ENCODE data around the gene CDK9.

Gene CDK9

DNA sequence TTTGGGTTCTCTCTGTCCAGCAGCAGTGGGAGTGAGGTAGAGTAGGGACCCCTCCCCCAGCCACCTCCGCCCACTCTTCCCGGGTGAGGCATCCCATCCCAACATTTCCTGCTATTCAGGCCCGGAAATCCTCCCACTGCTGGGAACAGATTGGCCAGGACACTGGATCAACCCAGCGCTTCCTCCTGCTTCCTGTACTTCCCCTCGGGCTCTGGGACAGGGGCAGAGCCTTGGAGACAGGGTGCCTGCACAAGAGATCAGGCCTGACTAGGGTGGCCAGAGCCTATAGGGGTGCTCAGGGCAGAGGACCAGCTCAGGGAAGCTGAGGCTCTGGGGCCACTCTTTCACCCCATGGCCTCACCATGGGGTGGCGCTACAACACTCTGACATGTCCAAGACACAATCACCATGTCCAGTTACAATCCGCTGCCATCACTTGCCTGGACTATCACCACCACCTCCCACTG is 21.9 kb upstream of the CDK9 start:
- Histone ChIP-seq H2AFZ (ENCODE audit: low read length, unreplicated experiment) (no peak overlapping the region), H3K27ac (ENCODE audit: low read depth, low read length) (no peak overlapping the region), H3K4me1 (ENCODE audit: control insufficient read depth, insufficient read depth, low read length, unreplicated experiment) (peaks cover 4% of the 10 kb centered on the region), H3K4me3 (ENCODE audit: low read depth, low read length) (no peak overlapping the region), H3K27me3 (ENCODE audit: insufficient read depth, low read length) (no peaks in the 10 kb centered on the region), H3K79me2 (ENCODE audit: control insufficient read depth, insufficient read depth, low read length, unreplicated experiment) (no peaks in the 10 kb centered on the region), H3K36me3 (ENCODE audit: insufficient read depth, low read length) (no peaks in the 10 kb centered on the region)

DNA sequence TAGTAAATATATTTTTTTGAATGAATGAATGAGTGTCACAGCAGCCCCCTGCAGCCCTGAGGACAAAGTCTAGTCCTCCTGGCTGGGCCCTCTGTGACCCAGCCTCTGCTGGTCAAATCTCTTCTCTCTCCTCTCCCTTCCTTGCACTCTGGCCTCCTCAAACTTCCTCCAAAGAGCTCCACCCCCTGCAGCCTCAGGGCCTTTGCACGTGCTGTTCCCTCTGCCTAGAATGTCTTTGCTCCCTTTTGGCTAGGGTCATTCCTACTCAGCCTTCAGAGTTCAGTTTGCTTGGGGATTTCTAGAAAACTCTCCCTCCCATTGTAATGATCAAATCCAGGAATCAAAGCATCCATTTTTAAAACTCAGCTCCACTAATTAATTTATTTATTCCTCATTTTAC is 20.4 kb upstream of the CDK9 start:
- H3K27ac ChIP-seq (ENCODE audit: low read depth, low read length), result no peak overlapping the region
- peaks cover 5% of the 10 kb centered on the region for H3K4me1 ChIP-seq (ENCODE audit: control insufficient read depth, insufficient read depth, low read length, unreplicated experiment)
- no peak overlapping the region for H3K4me3 ChIP-seq (ENCODE audit: low read depth, low read length)
- no peaks in the 10 kb centered on the region for H3K79me2 ChIP-seq (ENCODE audit: control insufficient read depth, insufficient read depth, low read length, unreplicated experiment)
- no peaks in the 10 kb centered on the region for H3K36me3 ChIP-seq (ENCODE audit: insufficient read depth, low read length)
- H2AFZ ChIP-seq (ENCODE audit: low read length, unreplicated experiment), result no peak overlapping the region
- H3K27me3 ChIP-seq (ENCODE audit: insufficient read depth, low read length), result no peaks in the 10 kb centered on the region

DNA sequence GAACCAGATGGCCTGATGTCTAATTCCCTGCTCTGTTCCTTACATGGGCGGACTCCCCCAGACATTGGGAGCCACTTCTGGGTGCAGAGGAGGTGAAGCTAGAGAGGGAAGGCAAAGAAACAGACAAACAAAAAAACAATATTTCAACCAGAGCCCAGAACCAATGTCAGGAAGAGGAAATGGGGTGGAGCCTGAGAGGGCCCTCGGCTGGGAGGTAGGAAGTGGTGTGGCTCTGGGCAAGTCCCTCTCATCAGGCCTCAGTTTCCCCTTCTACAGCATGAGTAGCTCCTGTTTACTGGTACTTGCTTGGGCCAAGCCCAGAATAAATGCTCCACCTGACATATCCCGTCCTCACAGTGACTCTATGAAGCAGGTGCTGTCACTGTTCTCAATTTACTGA is 18.4 kb upstream of the CDK9 start:
- H3K27ac ChIP-seq (ENCODE audit: low read depth, low read length), result no peak overlapping the region
- no peak overlapping the region for H3K4me3 ChIP-seq (ENCODE audit: low read depth, low read length)
- H3K79me2 ChIP-seq (ENCODE audit: control insufficient read depth, insufficient read depth, low read length, unreplicated experiment), result no peaks in the 10 kb centered on the region
- peaks cover 10% of the 10 kb centered on the region for H3K4me1 ChIP-seq (ENCODE audit: control insufficient read depth, insufficient read depth, low read length, unreplicated experiment)
- no peaks in the 10 kb centered on the region for H3K27me3 ChIP-seq (ENCODE audit: insufficient read depth, low read length)
- H3K36me3 ChIP-seq (ENCODE audit: insufficient read depth, low read length), result no peaks in the 10 kb centered on the region
- no peak overlapping the region for H2AFZ ChIP-seq (ENCODE audit: low read length, unreplicated experiment)

DNA sequence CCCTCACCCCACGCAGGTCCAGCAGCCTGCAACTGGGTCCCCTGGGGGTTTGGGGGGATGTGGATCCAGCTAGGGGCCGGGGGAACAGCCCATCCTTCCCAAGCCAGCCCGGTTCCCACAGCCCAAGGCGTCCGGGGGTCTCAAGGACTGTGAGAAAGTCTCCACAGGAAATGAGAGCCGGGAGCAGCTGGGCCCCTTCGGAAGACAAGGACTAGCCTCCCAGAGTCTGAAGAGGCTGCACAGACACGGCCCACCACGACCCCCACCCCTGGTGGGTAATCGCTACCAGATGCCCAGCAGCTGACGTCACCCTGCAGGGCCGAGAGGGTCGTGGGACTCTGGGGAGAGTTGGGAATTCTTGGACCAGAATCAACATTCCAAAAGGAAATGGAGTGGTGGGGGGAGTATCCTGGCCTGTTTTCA is 17.9 kb upstream of the CDK9 start:
- H3K79me2 ChIP-seq (ENCODE audit: control insufficient read depth, insufficient read depth, low read length, unreplicated experiment), result no peaks in the 10 kb centered on the region
- no peak overlapping the region for H3K4me3 ChIP-seq (ENCODE audit: low read depth, low read length)
- H3K27ac ChIP-seq (ENCODE audit: low read depth, low read length), result no peak overlapping the region
- peaks cover 10% of the 10 kb centered on the region for H3K4me1 ChIP-seq (ENCODE audit: control insufficient read depth, insufficient read depth, low read length, unreplicated experiment)
- no peak overlapping the region for H2AFZ ChIP-seq (ENCODE audit: low read length, unreplicated experiment)
- H3K27me3 ChIP-seq (ENCODE audit: insufficient read depth, low read length), result no peaks in the 10 kb centered on the region
- no peaks in the 10 kb centered on the region for H3K36me3 ChIP-seq (ENCODE audit: insufficient read depth, low read length)

DNA sequence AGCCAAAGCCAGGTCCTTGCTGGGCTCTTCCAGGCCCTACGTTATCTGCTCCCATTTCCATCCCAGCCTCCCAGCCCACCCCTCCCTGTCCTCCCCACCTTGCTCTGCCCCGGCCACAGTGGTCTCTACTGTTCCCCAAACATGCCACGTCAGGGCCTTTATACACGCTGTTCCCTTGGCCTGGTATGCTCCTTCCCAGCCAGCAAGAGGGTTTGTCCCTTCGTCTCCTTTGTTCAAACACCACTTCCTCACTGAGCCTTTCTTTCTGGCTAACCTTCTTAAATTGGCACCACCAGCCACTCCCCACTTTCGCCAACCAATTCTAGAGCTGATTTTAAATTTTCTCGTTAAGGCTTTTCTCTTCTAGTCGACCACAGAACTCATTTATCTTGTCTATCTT is 17.1 kb upstream of the CDK9 start:
- H3K27me3 ChIP-seq (ENCODE audit: insufficient read depth, low read length), result no peaks in the 10 kb centered on the region
- no peak overlapping the region for H2AFZ ChIP-seq (ENCODE audit: low read length, unreplicated experiment)
- H3K4me3 ChIP-seq (ENCODE audit: low read depth, low read length), result no peak overlapping the region
- H3K36me3 ChIP-seq (ENCODE audit: insufficient read depth, low read length), result no peaks in the 10 kb centered on the region
- H3K27ac ChIP-seq (ENCODE audit: low read depth, low read length), result no peak overlapping the region
- peaks cover 9% of the 10 kb centered on the region for H3K4me1 ChIP-seq (ENCODE audit: control insufficient read depth, insufficient read depth, low read length, unreplicated experiment)
- no peaks in the 10 kb centered on the region for H3K79me2 ChIP-seq (ENCODE audit: control insufficient read depth, insufficient read depth, low read length, unreplicated experiment)

DNA sequence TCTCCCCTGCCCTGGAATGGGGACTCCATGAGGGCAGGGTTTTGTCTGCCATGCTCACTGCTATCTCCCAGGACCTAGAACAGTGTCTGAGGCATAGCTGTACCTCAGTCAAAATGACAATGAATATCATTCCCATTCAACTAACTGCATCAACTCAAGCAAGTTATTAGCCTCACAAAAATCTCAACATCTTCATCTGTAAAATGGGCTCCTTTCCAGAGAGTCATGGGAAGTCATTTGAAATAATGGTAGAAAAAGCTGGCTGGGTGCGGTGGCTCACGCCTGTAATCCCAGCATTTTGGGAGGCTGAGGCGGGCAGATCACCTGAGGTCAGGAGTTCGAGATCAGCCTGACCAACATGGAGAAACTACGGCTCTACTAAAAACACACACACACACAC is 16.7 kb upstream of the CDK9 start:
- no peak overlapping the region for H3K4me3 ChIP-seq (ENCODE audit: low read depth, low read length)
- H3K27ac ChIP-seq (ENCODE audit: low read depth, low read length), result no peak overlapping the region
- no peaks in the 10 kb centered on the region for H3K27me3 ChIP-seq (ENCODE audit: insufficient read depth, low read length)
- H3K4me1 ChIP-seq (ENCODE audit: control insufficient read depth, insufficient read depth, low read length, unreplicated experiment), result peaks cover 6% of the 10 kb centered on the region
- no peaks in the 10 kb centered on the region for H3K36me3 ChIP-seq (ENCODE audit: insufficient read depth, low read length)
- H3K79me2 ChIP-seq (ENCODE audit: control insufficient read depth, insufficient read depth, low read length, unreplicated experiment), result no peaks in the 10 kb centered on the region
- H2AFZ ChIP-seq (ENCODE audit: low read length, unreplicated experiment), result no peak overlapping the region

DNA sequence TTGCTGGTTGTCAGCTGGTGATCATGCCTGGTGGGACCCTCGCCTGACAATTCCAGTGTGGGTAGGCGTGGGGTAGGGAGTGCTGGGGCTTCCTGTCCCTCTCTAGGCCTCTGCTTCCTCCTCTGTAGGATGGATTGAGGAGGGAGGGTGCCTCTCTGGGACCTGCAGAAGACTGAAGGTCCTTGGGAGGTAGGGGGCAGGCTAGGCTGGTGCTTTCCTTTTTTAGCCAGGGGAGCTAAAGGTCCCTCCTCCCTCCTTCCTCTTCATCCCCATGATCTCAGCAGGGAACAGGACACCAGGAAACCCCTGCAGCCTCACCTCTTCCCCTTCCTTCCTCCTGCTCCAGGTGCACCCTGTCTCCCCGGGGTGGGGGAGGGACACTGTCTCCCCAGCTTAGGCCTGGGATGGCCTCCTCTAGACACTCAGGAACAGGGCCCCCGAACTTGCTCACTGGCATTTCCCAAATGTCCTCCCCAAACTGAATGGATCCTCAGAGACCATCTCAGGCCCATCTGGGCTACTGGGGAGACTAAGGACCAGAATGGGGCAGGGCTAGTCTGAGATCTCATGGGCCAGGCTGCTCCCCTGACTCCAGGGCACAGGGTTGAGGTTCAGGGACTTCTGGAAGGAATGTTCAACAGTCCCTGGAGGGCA is 15.8 kb upstream of the CDK9 start:
- Histone ChIP-seq H3K27me3 (ENCODE audit: insufficient read depth, low read length) (no peaks in the 10 kb centered on the region), H3K79me2 (ENCODE audit: control insufficient read depth, insufficient read depth, low read length, unreplicated experiment) (no peaks in the 10 kb centered on the region), H2AFZ (ENCODE audit: low read length, unreplicated experiment) (no peak overlapping the region), H3K4me3 (ENCODE audit: low read depth, low read length) (no peak overlapping the region), H3K27ac (ENCODE audit: low read depth, low read length) (no peak overlapping the region), H3K36me3 (ENCODE audit: insufficient read depth, low read length) (no peaks in the 10 kb centered on the region), H3K4me1 (ENCODE audit: control insufficient read depth, insufficient read depth, low read length, unreplicated experiment) (peaks cover 6% of the 10 kb centered on the region)

DNA sequence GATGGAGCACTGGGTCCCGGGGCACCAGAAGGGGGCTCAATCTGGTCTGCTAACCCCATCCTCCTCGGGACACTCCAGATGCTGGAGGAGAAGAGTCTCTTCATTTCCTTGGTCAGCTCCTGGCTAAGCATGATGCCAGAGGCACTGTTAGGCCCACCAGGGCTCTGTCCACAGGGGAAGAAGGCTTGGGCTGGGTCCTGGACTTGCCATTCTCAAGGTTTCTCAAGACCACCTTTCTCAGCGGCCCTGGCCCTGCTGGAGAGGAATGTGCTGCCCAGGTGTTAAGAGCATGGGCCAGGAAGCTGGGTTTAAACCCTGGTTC is 15.3 kb upstream of the CDK9 start:
- H3K4me1 ChIP-seq (ENCODE audit: control insufficient read depth, insufficient read depth, low read length, unreplicated experiment), result peaks cover 6% of the 10 kb centered on the region
- H3K4me3 ChIP-seq (ENCODE audit: low read depth, low read length), result peak overlapping the region; percentile 82
- H3K27me3 ChIP-seq (ENCODE audit: insufficient read depth, low read length), result no peaks in the 10 kb centered on the region
- H3K79me2 ChIP-seq (ENCODE audit: control insufficient read depth, insufficient read depth, low read length, unreplicated experiment), result no peaks in the 10 kb centered on the region
- H3K36me3 ChIP-seq (ENCODE audit: insufficient read depth, low read length), result no peaks in the 10 kb centered on the region
- no peak overlapping the region for H3K27ac ChIP-seq (ENCODE audit: low read depth, low read length)
- H2AFZ ChIP-seq (ENCODE audit: low read length, unreplicated experiment), result no peak overlapping the region

DNA sequence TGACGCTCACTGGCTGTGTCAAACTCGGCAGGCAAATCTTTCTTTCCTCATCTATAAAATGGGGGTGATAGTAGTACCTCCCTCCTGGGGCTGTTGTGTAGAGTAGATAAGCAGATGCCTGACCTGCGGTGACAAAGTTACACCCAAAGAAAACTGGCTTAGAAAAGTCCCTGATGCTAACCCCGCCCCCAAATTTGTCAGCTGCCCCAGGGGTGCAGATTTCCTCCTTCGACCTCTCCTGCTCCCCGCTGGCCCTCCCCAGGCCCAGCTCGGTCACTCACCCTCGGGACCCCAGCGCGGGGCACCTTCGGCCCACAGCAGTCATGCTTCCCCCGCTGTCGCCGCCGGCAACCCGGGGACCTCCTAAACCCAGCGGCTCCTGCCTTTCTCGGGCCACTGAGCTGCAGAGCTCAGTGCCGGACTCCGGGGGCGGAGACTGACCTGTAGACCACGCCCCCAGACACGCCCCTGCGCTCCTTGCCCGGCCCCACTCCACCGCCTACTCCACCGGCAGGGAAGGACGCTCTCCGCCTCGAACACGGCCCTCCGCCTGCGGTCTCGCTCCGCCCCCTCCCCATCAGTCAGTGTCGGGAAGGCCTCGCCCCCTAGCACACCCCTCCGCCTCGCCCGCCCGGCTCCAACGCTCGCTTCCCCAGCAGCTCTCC is 14.8 kb upstream of the CDK9 start:
- Histone ChIP-seq H3K36me3 (ENCODE audit: insufficient read depth, low read length) (no peaks in the 10 kb centered on the region), H3K27ac (ENCODE audit: low read depth, low read length) (no peak overlapping the region), H2AFZ (ENCODE audit: low read length, unreplicated experiment) (peak overlapping the region; percentile 23), H3K27me3 (ENCODE audit: insufficient read depth, low read length) (no peaks in the 10 kb centered on the region), H3K79me2 (ENCODE audit: control insufficient read depth, insufficient read depth, low read length, unreplicated experiment) (no peaks in the 10 kb centered on the region), H3K4me3 (ENCODE audit: low read depth, low read length) (peak overlapping the region; percentile 82), H3K4me1 (ENCODE audit: control insufficient read depth, insufficient read depth, low read length, unreplicated experiment) (peaks cover 6% of the 10 kb centered on the region)

DNA sequence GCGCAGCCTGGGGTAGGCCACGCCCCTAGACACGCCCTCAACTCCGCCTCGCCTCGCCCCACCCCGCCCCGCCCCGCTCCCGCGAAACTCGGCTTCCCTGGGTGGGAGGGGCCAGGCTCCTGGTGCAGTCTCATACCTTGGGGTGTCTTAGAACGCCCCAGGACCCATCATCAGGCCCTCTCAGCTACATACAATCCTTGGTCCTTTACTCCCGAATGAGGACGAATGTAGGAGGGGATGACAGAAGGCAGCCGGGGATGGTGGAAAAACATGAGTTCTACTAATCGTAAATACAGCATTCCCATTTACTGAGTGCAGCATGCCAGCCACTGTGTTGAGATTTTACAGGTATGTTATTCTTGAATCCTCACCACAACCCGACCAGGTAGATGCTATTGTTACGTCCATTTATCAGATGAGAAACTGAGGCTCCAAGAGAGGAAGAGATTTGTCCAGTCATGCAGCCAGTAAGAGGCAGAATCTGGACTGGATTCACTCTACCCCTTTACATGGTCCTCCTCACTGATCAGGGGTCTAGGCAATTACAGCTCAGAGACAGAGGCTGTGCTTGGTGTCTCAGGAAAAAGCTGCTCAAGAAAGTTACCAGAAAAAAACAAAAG is 14.2 kb upstream of the CDK9 start:
- H2AFZ ChIP-seq (ENCODE audit: low read length, unreplicated experiment), result no peak overlapping the region

DNA sequence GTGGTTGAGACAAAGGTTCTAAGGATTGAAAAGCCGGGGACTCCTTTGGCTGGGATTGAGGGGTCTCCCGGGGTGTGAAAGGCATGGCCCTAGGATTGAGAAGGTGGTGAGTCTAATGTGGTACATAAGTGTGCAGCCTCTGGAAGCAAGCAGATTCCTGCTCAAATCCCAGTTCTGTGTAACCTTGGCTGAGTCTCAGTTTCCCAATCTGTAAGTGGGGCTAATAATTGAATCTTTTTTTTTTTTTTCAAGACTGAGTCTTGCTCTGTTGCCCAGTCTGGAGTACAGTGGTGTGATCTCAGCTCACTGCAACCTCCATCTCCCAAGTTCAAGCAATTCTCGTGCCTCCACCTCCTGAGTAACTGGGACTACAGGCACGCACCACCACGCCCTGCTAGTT is 13.2 kb upstream of the CDK9 start:
- H3K27me3 ChIP-seq (ENCODE audit: insufficient read depth, low read length), result no peaks in the 10 kb centered on the region
- no peaks in the 10 kb centered on the region for H3K36me3 ChIP-seq (ENCODE audit: insufficient read depth, low read length)
- H3K4me3 ChIP-seq (ENCODE audit: low read depth, low read length), result no peak overlapping the region
- no peaks in the 10 kb centered on the region for H3K79me2 ChIP-seq (ENCODE audit: control insufficient read depth, insufficient read depth, low read length, unreplicated experiment)
- H2AFZ ChIP-seq (ENCODE audit: low read length, unreplicated experiment), result no peak overlapping the region
- H3K27ac ChIP-seq (ENCODE audit: low read depth, low read length), result no peak overlapping the region
- peaks cover 6% of the 10 kb centered on the region for H3K4me1 ChIP-seq (ENCODE audit: control insufficient read depth, insufficient read depth, low read length, unreplicated experiment)

More for the DNA sequence above, 14.2 kb upstream of the CDK9 start:
- Histone ChIP-seq H3K36me3 (ENCODE audit: insufficient read depth, low read length) (no peaks in the 10 kb centered on the region), H3K27me3 (ENCODE audit: insufficient read depth, low read length) (no peaks in the 10 kb centered on the region), H3K79me2 (ENCODE audit: control insufficient read depth, insufficient read depth, low read length, unreplicated experiment) (no peaks in the 10 kb centered on the region), H3K4me1 (ENCODE audit: control insufficient read depth, insufficient read depth, low read length, unreplicated experiment) (peaks cover 6% of the 10 kb centered on the region), H3K4me3 (ENCODE audit: low read depth, low read length) (peak overlapping the region; percentile 41), H3K27ac (ENCODE audit: low read depth, low read length) (no peak overlapping the region)

Measured in ACC112 (cell line).